ENCODE data around the gene DNM1L.
"Not testable (repeated sequence)": the region's sequence is repeated elsewhere in the genome, so short reads cannot be mapped to it uniquely, and the experiment has no call there.

Gene DNM1L

DNA sequence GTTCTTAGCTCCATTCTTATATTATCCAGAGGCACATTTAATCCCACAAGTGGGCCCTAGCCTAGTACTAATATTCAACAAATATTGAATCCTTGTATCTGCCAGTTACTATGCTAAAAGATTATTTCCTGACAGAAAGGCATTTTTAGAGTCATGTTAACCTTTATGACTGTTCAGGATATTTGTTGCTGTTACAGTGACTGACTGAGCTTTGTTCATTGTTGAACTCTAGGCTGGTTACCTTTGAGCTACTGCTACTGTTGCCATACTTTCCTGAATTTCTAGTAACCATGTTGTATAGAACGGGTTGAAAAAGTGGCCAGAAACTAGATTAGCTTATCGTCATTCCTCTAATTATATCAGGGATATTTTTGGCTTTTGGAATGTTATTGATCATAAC lies 29.8 kb downstream of the DNM1L start:
- Histone ChIP-seq H3K36me3 (ENCODE audit: control insufficient read depth in 5 of 5, insufficient read depth in 5 of 5, low read length in 5 of 5) (peaks cover 16 to 28% (median 23%) of the 10 kb centered on the region in 5 donors), H3K27ac (ENCODE audit: low read depth, low read length) (peak overlapping the region; percentile 2)

DNA sequence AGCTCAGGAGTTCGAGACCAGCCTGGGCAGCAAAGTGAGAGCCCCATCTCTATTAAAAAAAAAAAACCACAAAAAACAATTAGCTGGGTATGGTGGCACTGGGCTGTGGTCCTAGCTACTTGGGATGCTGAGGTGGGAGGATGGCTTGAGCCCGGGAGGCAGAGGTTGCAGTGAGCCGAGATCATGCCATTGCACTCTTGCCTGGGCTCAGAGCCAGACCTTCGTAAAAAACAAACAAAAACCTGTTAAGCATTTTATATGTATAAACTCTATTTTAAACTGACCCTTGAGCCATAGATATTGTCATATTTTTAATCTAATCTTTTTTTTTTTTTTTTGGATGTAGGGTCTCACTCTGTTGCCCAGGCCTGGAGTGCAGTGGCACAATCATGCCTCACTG lies 35.7 kb downstream of the DNM1L start:
- H3K9ac ChIP-seq (ENCODE audit: low read length in 5 of 5): no peak overlapping the region
- H3K9me3 ChIP-seq (ENCODE audit: control insufficient read depth in 5 of 5, low read length in 5 of 5): no peaks in the 10 kb centered on the region
- no peaks in the 10 kb centered on the region for H3K4me1 ChIP-seq (ENCODE audit: control insufficient read depth in 5 of 5, insufficient read depth in 5 of 5, low read length in 5 of 5)
- no peak overlapping the region for H3K4me3 ChIP-seq (ENCODE audit: low read depth in 1 of 5, low read length in 5 of 5)
- peaks cover 17 to 34% (median 26%) of the 10 kb centered on the region in 5 donors for H3K36me3 ChIP-seq (ENCODE audit: control insufficient read depth in 5 of 5, insufficient read depth in 5 of 5, low read length in 5 of 5)
- no peaks in the 10 kb centered on the region for H3K27me3 ChIP-seq (ENCODE audit: control insufficient read depth in 5 of 5, insufficient read depth in 4 of 5, low read length in 5 of 5)
- no peak overlapping the region for H3K27ac ChIP-seq (ENCODE audit: low read depth, low read length)

More for the DNA sequence above, 29.8 kb downstream of the DNM1L start:
- Histone ChIP-seq H3K4me1 (ENCODE audit: control insufficient read depth in 5 of 5, insufficient read depth in 5 of 5, low read length in 5 of 5) (peaks cover 0 to 4% (median 0%) of the 10 kb centered on the region in 5 donors), H3K9ac (ENCODE audit: low read length in 5 of 5) (peak overlapping the region in 1 of 5 donors; percentile 40), H3K4me3 (ENCODE audit: low read depth in 1 of 5, low read length in 5 of 5) (no peak overlapping the region), H3K27me3 (ENCODE audit: control insufficient read depth in 5 of 5, insufficient read depth in 4 of 5, low read length in 5 of 5) (no peaks in the 10 kb centered on the region), H3K9me3 (ENCODE audit: control insufficient read depth in 5 of 5, low read length in 5 of 5) (no peaks in the 10 kb centered on the region)

DNA sequence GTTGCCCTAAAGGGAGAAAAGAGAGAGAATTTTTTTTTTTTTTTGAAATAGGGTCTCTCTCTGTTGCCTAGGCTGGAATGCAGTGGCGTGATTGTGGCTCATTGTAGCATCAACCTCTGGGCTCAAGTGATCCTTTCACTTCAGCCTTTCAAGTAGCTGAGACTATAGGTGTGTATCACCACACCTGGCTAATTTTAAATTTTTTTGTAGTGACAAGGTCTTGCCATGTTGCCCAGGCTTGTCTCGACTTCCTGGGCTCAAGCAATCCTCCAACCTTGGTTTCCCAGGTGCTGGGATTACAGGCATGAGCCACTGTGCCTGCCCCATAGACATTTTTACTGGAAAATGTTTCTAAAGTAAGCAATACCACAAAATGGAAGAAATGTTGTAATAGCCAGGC lies 39.8 kb downstream of the DNM1L start:
- Histone ChIP-seq H3K27ac (ENCODE audit: low read depth, low read length) (no peak overlapping the region), H3K9ac (ENCODE audit: low read length in 5 of 5) (no peak overlapping the region), H3K27me3 (ENCODE audit: control insufficient read depth in 5 of 5, insufficient read depth in 4 of 5, low read length in 5 of 5) (no peaks in the 10 kb centered on the region), H3K4me1 (ENCODE audit: control insufficient read depth in 5 of 5, insufficient read depth in 5 of 5, low read length in 5 of 5) (no peaks in the 10 kb centered on the region), H3K9me3 (ENCODE audit: control insufficient read depth in 5 of 5, low read length in 5 of 5) (no peaks in the 10 kb centered on the region), H3K36me3 (ENCODE audit: control insufficient read depth in 5 of 5, insufficient read depth in 5 of 5, low read length in 5 of 5) (peaks cover 19 to 31% (median 20%) of the 10 kb centered on the region in 5 donors), H3K4me3 (ENCODE audit: low read depth in 1 of 5, low read length in 5 of 5) (no peak overlapping the region)

DNA sequence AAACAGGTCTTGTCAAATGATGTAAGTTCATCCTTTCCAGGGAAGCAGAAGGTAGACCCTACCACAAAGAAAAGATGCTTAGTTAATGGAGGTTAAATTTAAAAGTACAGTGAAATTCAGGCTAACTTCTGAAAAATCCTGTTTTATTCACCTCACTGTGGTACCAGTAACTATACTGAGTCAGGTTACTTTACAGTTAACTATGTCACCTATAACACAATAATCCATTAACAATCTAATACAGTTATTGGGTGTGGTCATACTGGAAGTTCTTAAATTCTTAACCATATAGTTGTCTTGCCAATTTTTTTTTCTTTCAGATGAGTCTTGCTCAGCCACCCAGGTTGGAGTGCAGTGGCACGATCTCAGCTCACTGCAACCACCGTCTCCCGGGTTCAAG lies 46.2 kb downstream of the DNM1L start:
- not testable (repeated sequence) for H3K9ac ChIP-seq (ENCODE audit: low read length in 5 of 5); H3K27me3 ChIP-seq (ENCODE audit: control insufficient read depth in 5 of 5, insufficient read depth in 4 of 5, low read length in 5 of 5); H3K4me3 ChIP-seq (ENCODE audit: low read depth in 1 of 5, low read length in 5 of 5); H3K27ac ChIP-seq (ENCODE audit: low read depth, low read length); H3K4me1 ChIP-seq (ENCODE audit: control insufficient read depth in 5 of 5, insufficient read depth in 5 of 5, low read length in 5 of 5); H3K9me3 ChIP-seq (ENCODE audit: control insufficient read depth in 5 of 5, low read length in 5 of 5)
- peaks cover 26 to 67% (median 28%) of the 10 kb centered on the region in 5 donors for H3K36me3 ChIP-seq (ENCODE audit: control insufficient read depth in 5 of 5, insufficient read depth in 5 of 5, low read length in 5 of 5)

DNA sequence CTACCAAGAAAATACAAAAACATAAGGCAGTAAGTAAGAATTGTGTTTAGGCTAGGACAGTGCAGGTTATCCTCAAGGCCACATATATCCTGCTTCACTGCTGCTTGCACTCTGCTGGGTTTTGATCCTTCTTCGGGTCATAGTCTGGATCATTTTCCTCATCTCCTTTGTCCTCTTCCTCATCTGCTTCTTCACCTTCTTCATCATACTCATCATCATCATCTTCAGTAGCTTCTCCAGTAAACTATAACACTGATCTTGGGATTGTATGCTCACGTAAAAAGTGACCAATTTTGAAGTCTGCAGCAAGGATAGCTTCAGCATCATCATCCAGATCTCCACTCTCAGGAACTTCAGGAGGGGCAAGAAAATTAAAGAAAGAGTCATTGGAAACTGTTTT lies 47.2 kb downstream of the DNM1L start:
- H3K36me3 ChIP-seq (ENCODE audit: control insufficient read depth in 5 of 5, insufficient read depth in 5 of 5, low read length in 5 of 5): peaks cover 24 to 64% (median 26%) of the 10 kb centered on the region in 5 donors
- no peak overlapping the region for H3K27ac ChIP-seq (ENCODE audit: low read depth, low read length)
- no peaks in the 10 kb centered on the region for H3K9me3 ChIP-seq (ENCODE audit: control insufficient read depth in 5 of 5, low read length in 5 of 5)
- H3K4me1 ChIP-seq (ENCODE audit: control insufficient read depth in 5 of 5, insufficient read depth in 5 of 5, low read length in 5 of 5): no peaks in the 10 kb centered on the region
- H3K9ac ChIP-seq (ENCODE audit: low read length in 5 of 5): no peak overlapping the region
- no peaks in the 10 kb centered on the region for H3K27me3 ChIP-seq (ENCODE audit: control insufficient read depth in 5 of 5, insufficient read depth in 4 of 5, low read length in 5 of 5)
- no peak overlapping the region for H3K4me3 ChIP-seq (ENCODE audit: low read depth in 1 of 5, low read length in 5 of 5)

DNA sequence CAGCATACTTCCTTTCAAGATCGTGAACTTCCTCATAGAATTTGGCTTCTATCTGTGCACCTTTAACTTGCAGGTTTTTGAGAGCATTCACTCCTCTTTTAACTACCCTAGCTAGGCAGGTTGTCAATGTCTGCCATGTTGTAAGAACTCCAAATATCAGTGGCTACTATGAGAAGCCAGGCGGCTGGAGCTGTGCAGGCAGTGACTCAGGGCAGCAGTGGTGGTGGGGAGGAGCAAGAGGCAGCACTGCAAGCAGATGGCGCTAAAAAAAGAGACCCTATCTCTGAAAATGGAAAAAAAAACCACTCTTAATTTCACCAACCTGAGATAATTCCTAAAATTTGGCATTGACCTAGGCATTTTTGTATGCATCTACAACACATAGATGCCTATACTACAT lies 48.1 kb downstream of the DNM1L start:
- Histone ChIP-seq H3K27me3 (ENCODE audit: control insufficient read depth in 5 of 5, insufficient read depth in 4 of 5, low read length in 5 of 5) (no peaks in the 10 kb centered on the region), H3K4me3 (ENCODE audit: low read depth in 1 of 5, low read length in 5 of 5) (no peak overlapping the region), H3K9ac (ENCODE audit: low read length in 5 of 5) (no peak overlapping the region), H3K9me3 (ENCODE audit: control insufficient read depth in 5 of 5, low read length in 5 of 5) (no peaks in the 10 kb centered on the region), H3K27ac (ENCODE audit: low read depth, low read length) (no peak overlapping the region), H3K36me3 (ENCODE audit: control insufficient read depth in 5 of 5, insufficient read depth in 5 of 5, low read length in 5 of 5) (peaks cover 22 to 65% (median 33%) of the 10 kb centered on the region in 5 donors), H3K4me1 (ENCODE audit: control insufficient read depth in 5 of 5, insufficient read depth in 5 of 5, low read length in 5 of 5) (no peaks in the 10 kb centered on the region)

DNA sequence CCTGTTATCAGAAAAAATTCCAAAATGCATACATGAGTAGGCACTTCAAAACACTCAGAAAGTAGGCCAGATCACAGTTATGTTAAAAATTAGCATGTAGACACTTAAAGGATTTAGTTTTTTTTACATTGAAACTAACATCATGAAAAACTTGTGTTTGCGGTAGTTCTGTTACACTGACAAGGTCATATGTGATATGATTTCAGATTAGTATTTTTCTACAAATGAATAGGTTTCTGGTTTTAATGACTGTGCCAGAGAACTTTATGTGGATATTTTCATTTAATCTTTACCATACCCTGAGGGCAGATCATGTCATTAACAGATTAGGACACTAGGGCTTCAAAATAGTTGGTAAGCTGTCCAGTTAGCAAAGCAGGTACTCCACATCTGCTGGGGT lies 55.9 kb downstream of the DNM1L start:
- H3K4me3 ChIP-seq (ENCODE audit: low read depth in 1 of 5, low read length in 5 of 5): no peak overlapping the region
- H3K9ac ChIP-seq (ENCODE audit: low read length in 5 of 5): no peak overlapping the region
- peaks cover 33 to 64% (median 53%) of the 10 kb centered on the region in 5 donors for H3K36me3 ChIP-seq (ENCODE audit: control insufficient read depth in 5 of 5, insufficient read depth in 5 of 5, low read length in 5 of 5)
- H3K9me3 ChIP-seq (ENCODE audit: control insufficient read depth in 5 of 5, low read length in 5 of 5): no peaks in the 10 kb centered on the region
- H3K4me1 ChIP-seq (ENCODE audit: control insufficient read depth in 5 of 5, insufficient read depth in 5 of 5, low read length in 5 of 5): no peaks in the 10 kb centered on the region
- H3K27ac ChIP-seq (ENCODE audit: low read depth, low read length): no peak overlapping the region
- H3K27me3 ChIP-seq (ENCODE audit: control insufficient read depth in 5 of 5, insufficient read depth in 4 of 5, low read length in 5 of 5): no peaks in the 10 kb centered on the region

DNA sequence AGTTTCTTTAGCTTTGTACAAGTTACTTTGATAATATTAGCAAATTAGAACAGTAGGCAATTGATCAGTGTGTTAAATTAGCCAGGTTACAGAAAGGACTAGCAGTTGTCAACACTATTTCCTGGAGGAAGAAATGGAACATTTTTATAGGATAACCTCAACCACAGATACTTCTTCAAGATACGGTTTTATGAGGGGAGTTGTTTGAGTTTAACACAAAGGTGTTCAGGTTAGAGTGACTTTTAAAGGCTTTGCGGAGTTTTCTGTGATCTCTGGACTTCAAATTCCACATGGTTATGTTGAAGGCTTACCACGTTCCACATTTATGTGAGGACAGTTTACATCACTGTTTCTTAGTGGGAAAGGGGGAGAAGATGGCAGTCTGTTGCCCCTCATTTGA lies 57.3 kb downstream of the DNM1L start:
- no peaks in the 10 kb centered on the region for H3K27me3 ChIP-seq (ENCODE audit: control insufficient read depth in 5 of 5, insufficient read depth in 4 of 5, low read length in 5 of 5)
- H3K36me3 ChIP-seq (ENCODE audit: control insufficient read depth in 5 of 5, insufficient read depth in 5 of 5, low read length in 5 of 5): peaks cover 35 to 73% (median 52%) of the 10 kb centered on the region in 5 donors
- no peaks in the 10 kb centered on the region for H3K9me3 ChIP-seq (ENCODE audit: control insufficient read depth in 5 of 5, low read length in 5 of 5)
- no peaks in the 10 kb centered on the region for H3K4me1 ChIP-seq (ENCODE audit: control insufficient read depth in 5 of 5, insufficient read depth in 5 of 5, low read length in 5 of 5)
- H3K4me3 ChIP-seq (ENCODE audit: low read depth in 1 of 5, low read length in 5 of 5): no peak overlapping the region
- H3K27ac ChIP-seq (ENCODE audit: low read depth, low read length): no peak overlapping the region
- no peak overlapping the region for H3K9ac ChIP-seq (ENCODE audit: low read length in 5 of 5)

DNA sequence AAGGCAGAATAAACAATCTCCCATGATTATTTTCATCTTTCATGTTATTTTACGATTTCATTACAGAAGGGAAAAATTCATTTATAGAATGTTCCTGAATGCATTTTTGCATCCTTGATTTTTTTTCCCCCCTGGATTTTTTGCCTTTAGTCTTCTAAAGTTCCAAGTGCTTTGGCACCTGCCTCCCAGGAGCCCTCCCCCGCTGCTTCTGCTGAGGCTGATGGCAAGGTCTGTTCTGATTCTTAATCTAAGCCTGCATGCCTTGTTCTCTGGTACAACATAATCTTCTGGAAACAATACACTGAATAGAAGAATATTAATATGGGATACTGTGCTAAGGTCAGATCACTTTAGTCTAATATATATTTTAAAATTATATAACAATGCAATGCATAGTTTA lies 58.6 kb downstream of the DNM1L start:
- Histone ChIP-seq H3K27me3 (ENCODE audit: control insufficient read depth in 5 of 5, insufficient read depth in 4 of 5, low read length in 5 of 5) (no peaks in the 10 kb centered on the region), H3K9me3 (ENCODE audit: control insufficient read depth in 5 of 5, low read length in 5 of 5) (no peaks in the 10 kb centered on the region), H3K27ac (ENCODE audit: low read depth, low read length) (no peak overlapping the region), H3K4me3 (ENCODE audit: low read depth in 1 of 5, low read length in 5 of 5) (no peak overlapping the region), H3K4me1 (ENCODE audit: control insufficient read depth in 5 of 5, insufficient read depth in 5 of 5, low read length in 5 of 5) (no peaks in the 10 kb centered on the region), H3K9ac (ENCODE audit: low read length in 5 of 5) (no peak overlapping the region), H3K36me3 (ENCODE audit: control insufficient read depth in 5 of 5, insufficient read depth in 5 of 5, low read length in 5 of 5) (peaks cover 41 to 73% (median 54%) of the 10 kb centered on the region in 5 donors)

DNA sequence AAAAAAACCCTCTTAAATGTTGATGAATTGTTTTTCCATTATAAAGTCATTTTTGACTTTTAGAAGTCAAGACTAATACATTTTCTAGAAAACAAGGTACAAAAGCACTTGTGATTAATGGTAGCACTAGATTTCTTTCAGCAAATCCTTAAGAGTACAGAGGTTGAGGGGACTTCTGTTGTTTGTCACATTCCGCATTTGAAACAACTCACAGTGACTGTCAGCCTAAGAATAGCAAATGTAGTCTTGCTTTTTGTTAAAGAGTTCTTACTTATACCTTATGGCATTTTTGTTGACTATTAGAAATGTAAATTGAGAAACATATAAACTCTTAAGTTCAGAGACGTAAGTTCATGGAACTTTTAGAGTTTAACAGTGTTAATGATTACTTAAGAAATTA lies 60.2 kb downstream of the DNM1L start:
- H3K9me3 ChIP-seq (ENCODE audit: control insufficient read depth in 5 of 5, low read length in 5 of 5): no peaks in the 10 kb centered on the region
- peaks cover 51 to 80% (median 58%) of the 10 kb centered on the region in 5 donors for H3K36me3 ChIP-seq (ENCODE audit: control insufficient read depth in 5 of 5, insufficient read depth in 5 of 5, low read length in 5 of 5)
- no peaks in the 10 kb centered on the region for H3K4me1 ChIP-seq (ENCODE audit: control insufficient read depth in 5 of 5, insufficient read depth in 5 of 5, low read length in 5 of 5)
- no peak overlapping the region for H3K4me3 ChIP-seq (ENCODE audit: low read depth in 1 of 5, low read length in 5 of 5)
- H3K27me3 ChIP-seq (ENCODE audit: control insufficient read depth in 5 of 5, insufficient read depth in 4 of 5, low read length in 5 of 5): no peaks in the 10 kb centered on the region
- H3K27ac ChIP-seq (ENCODE audit: low read depth, low read length): no peak overlapping the region
- no peak overlapping the region for H3K9ac ChIP-seq (ENCODE audit: low read length in 5 of 5)

DNA sequence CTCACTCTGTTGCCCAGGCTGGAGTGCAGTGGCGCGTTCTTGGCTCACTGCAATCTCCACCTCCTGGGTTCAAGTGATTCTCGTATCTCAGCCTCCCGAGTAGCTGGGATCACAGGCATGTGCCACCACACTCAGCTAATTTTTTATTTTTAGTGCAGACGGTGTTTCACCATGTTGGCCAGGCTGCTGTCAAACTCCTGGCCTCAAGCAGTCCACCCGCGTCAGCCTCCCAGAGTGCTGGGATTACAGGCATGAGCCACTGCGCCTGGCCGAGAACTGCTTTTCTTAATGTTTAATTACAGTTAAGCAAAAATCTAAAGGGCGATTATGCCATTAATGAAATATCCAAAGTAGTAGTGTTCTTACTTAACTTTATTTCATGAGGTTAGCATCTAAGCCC lies 63.0 kb downstream of the DNM1L start:
- H3K9me3 ChIP-seq (ENCODE audit: control insufficient read depth in 5 of 5, low read length in 5 of 5): no peaks in the 10 kb centered on the region
- no peak overlapping the region for H3K9ac ChIP-seq (ENCODE audit: low read length in 5 of 5)
- H3K27me3 ChIP-seq (ENCODE audit: control insufficient read depth in 5 of 5, insufficient read depth in 4 of 5, low read length in 5 of 5): no peaks in the 10 kb centered on the region
- no peak overlapping the region for H3K27ac ChIP-seq (ENCODE audit: low read depth, low read length)
- no peak overlapping the region for H3K4me3 ChIP-seq (ENCODE audit: low read depth in 1 of 5, low read length in 5 of 5)
- H3K36me3 ChIP-seq (ENCODE audit: control insufficient read depth in 5 of 5, insufficient read depth in 5 of 5, low read length in 5 of 5): peaks cover 51 to 91% (median 69%) of the 10 kb centered on the region in 5 donors
- H3K4me1 ChIP-seq (ENCODE audit: control insufficient read depth in 5 of 5, insufficient read depth in 5 of 5, low read length in 5 of 5): no peaks in the 10 kb centered on the region
